GM12872 (cell line): ENCODE data around the gene FAM163B.

Experiments used
- TF ChIP-seq, protein P1 (sequence below): IDR thresholded peaks from 3 replicates; pipeline ENCODE4 v1.5.1; 2011; ENCODE audit warnings: low read depth, mild to moderate bottlenecking, low read length, moderate library complexity; ENCODE audit not compliant: insufficient read depth

FAM163B gene

DNA sequence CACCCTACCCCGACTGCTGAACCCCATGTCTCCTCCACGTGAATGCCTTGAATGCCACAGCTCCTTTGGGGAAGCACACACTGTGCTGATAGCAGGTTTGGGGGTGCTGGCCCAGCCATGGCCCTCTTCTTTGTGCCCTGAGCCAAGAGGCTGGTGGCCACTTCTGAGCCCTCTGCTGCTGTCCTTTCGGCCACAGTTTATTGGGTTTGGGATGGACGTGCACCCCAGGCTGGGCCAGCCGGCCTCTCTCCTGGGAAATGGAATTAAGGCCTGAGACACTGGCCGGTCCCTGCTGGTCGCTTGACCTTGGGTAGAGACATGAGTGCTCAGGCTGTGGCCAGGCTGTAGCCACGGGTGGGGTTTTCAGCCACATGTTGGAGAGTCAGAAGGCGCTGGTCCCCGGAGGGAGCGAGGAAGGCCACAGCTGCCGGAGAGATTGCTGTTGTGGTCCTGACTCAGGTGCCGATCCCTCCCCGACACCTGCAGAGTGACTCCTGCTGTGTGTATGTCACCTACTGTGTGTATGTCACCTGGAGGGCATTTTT is 26.6 kb downstream of the FAM163B start:
- TF ChIP-seq, protein P1, sequence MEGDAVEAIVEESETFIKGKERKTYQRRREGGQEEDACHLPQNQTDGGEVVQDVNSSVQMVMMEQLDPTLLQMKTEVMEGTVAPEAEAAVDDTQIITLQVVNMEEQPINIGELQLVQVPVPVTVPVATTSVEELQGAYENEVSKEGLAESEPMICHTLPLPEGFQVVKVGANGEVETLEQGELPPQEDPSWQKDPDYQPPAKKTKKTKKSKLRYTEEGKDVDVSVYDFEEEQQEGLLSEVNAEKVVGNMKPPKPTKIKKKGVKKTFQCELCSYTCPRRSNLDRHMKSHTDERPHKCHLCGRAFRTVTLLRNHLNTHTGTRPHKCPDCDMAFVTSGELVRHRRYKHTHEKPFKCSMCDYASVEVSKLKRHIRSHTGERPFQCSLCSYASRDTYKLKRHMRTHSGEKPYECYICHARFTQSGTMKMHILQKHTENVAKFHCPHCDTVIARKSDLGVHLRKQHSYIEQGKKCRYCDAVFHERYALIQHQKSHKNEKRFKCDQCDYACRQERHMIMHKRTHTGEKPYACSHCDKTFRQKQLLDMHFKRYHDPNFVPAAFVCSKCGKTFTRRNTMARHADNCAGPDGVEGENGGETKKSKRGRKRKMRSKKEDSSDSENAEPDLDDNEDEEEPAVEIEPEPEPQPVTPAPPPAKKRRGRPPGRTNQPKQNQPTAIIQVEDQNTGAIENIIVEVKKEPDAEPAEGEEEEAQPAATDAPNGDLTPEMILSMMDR, result no peak

DNA sequence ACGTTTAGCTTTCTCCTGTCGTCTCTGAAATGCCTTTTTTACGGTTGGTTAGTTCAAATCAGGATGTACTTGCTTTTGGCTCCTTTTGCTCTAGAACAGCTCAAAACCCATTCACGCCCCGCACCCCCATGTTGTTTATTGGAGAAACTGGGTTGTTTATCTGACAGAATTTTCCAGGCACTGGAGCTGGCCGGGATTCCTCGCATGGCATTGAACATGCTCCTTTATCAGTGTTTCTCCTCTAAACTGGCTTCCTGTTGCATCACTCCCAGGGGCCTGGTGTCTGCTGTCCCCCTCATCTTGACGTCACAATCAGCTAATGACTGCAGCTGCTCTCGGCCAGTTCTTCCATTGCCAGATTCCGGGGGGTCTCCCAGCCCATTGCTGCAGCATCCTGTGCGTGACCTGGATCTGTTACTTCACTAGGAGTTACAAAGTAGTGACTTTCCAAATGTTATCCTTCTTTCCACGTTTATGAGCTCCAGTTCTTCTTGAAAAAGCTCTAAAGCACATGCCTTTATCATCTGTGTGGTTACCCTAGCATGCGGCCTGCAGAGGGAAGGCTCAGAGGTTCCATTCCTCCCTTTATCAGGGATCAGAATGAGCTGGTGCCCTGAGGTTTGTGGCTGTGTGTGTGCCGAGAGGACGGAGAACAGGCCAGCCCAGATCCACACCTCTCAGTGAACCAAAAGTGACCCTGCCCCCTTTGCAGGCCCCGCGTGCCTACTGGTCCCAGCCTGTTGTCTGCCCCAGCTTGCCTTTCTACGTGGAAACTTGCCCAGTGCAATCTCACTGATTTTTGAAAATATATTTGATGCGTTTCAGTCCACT is 27.5 kb downstream of the FAM163B start:
- TF ChIP-seq, protein P1, result no peak

DNA sequence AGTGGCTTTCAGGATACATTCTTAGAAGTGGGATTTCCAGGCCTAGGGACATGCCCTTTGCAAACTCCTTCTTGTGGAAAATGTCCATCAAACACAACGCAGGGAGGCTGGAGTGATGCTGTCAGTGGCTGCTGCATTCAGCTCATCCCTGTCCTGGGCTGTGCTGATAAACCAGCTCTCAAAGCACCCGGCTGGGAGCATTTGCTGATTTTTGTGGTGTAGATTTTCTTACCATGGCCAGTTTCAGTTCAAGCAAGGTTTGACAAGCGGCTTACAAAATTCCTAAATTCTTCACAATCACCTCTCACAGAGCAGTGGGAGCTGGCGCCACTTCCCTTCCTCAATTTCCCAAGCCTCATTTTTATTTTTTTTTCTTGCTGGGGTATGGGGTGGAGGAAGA is 28.2 kb downstream of the FAM163B start:
- TF ChIP-seq, protein P1, result no peak

DNA sequence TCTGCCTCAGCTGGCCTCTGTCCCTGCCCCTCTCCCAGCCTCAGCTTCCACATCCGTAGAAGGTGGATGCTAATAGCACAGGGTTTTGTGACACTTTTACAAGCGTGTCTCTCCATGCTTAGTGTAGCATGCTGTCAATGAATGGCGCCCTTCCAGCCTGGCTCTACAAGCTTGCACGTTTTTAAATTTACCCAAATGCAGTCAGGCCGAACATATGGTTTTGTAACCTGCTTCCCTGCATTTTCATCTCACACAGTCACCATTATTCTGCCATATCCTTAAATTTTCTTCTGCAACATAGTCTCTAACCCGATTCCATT is 28.8 kb downstream of the FAM163B start:
- TF ChIP-seq, protein P1, result no peak

DNA sequence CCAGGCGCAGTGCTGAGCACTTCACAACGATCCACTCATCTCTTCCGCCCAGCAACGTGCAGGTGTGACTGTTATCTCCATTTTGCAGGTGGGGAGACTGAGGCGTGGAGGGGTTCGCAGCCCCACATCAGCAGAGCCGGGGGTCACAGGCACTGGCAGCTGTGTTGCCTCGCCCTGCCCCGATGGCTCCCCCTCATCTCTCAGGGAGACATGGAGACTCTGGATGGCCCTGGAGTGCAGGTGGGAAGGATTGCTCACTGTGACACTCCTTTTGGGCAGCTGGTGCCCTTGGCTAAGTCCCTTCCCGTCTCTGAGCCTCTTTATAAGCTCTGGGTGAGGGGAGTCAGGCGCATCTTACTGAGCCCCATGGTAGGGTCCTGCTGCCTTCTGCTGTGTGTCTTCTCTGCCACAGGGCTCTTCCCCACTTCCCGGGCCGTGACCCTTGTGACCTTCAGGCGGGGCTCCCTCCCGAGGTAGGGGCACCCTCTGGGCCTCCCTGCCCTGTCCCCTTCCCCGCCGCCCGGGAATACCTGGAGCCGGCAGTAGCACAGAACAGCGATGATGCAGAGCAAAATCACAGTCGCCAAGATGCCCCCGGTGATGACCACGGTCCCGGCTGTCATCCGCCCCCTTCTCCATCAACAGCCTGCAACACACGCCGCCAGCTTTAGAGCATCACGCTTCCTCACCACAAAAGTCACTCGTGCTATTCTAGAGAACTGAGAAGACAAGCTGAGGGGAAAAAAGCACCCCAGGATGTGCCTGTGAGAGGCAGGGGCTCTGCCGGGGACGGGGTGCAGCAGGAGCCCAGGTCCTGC is 29.4 kb downstream of the FAM163B start:
- TF ChIP-seq, protein P1, result no peak

DNA sequence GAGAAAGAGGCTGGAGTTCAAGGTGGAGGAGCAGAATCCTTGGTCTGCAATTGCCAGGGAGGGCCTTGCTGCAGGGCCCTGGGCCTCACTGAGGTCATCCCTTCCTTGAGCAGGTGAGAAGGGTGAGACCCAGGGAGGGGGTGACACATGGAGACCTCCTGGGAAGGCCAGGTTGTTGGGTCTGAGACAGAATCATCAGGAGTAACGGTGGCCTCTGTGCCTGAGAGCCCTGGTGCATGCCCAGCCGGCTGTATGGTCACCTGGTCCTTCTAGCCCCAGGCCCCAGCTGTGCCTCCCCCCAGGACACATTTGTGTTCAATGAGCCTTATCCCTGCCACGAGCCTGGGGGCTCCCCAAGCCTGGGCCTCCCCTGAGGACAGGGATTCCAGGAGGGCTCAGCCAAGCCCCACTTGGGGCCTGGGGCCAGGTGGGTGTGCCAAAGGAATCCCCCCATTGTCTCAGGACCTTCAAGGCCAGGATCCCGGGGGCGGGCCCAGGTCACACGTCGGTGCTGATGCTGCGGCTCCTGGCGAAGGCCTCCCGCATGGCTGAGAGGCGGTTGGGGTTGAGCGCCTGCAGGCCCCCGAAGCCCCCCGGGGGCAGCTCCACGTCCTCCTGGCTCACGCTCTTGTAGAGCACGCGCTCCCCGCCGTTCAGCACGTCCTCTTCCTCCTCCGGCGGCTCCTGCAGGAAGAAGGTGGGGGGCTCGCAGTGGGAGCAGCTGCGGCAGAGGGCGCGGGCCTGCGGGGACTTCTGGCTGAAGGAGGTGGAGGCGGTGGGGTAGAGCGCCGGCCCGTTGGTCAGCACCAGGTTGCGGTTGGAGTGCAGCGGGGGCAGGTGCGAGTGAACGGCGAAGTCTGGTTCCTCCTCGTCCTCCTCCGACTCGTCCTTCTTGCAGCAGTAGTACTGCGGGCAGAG is 30.4 kb downstream of the FAM163B start:
- TF ChIP-seq, protein P1, result no peak
